Endothelial cell (in vitro differentiated cells): ENCODE data around the gene SLC26A2. TPM values are rescaled to one million over a fixed set of nuclear protein-coding genes. Genes with fewer than 3 reads are reported as not detected.

Experiments used
- DNase-seq: peaks from one replicate; pipeline ENCODE4 v3.0.0; 2021; ENCODE audit warnings: low spot score
- H3K27ac Mint-ChIP-seq: one replicate; pipeline ENCODE4 v1.8.0; 2021; ENCODE audit warnings: mixed read lengths, inconsistent platforms; ENCODE audit not compliant: unreplicated experiment
- H3K27me3 Mint-ChIP-seq: one replicate; pipeline ENCODE4 v1.8.0; 2021; ENCODE audit warnings: mild to moderate bottlenecking, moderate library complexity, mixed read lengths, inconsistent platforms; ENCODE audit not compliant: unreplicated experiment
- H3K36me3 Mint-ChIP-seq: one replicate; pipeline ENCODE4 v1.8.0; 2021; ENCODE audit warnings: mild to moderate bottlenecking, low read depth, mixed read lengths, inconsistent platforms; ENCODE audit not compliant: unreplicated experiment
- H3K4me1 Mint-ChIP-seq: one replicate; pipeline ENCODE4 v1.8.0; 2021; ENCODE audit warnings: mild to moderate bottlenecking, mixed read lengths, inconsistent platforms; ENCODE audit not compliant: unreplicated experiment
- H3K4me3 Mint-ChIP-seq: one replicate; pipeline ENCODE4 v1.8.0; 2021; ENCODE audit warnings: mild to moderate bottlenecking, mixed read lengths, inconsistent platforms; ENCODE audit not compliant: unreplicated experiment
- H3K9me3 Mint-ChIP-seq: one replicate; pipeline ENCODE4 v1.8.0; 2021; ENCODE audit warnings: mixed read lengths, inconsistent platforms; ENCODE audit not compliant: unreplicated experiment
- total RNA-seq: library from RNA; stranded (reverse); fragmentation: NEBNext Ultra II Directional; extraction: Animal tissue kit (Norgen Biotek cat#: 25700); gene quantifications from one replicate; pipeline ENCODE4 v1.2.1, GENCODE V29; 2021; ENCODE audit not compliant: unreplicated experiment
- TF ChIP-seq, protein P1 (sequence below): fragments of 200-600 bp; sonication (generic); IDR thresholded peaks from one replicate; pipeline ENCODE4 v1.5.0; 2021; ENCODE audit warnings: antibody characterized with exemption; ENCODE audit not compliant: unreplicated experiment

SLC26A2 gene
- total RNA-seq, 1 donor from 2014 or later, result 22.2 TPM

DNA sequence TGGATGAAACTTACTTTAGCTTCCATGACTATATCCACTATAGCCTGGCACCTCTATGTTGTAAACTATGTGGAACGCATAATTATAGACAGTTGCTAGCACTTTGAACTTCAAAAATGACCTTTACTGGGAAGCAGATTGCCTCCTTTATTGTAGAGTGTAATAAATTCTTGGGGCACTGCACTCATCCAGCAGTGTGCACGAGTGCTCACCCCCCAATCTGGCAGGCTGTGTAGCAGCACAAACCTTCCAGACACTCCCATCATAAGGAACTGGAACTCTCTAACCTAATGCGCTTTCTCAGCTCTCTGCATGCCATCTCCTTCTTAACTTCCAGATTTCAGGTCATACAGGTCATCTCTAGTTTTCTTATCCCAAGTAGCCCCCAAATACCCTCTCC, 14.4 kb upstream of the SLC26A2 start:
- TF ChIP-seq, protein P1, sequence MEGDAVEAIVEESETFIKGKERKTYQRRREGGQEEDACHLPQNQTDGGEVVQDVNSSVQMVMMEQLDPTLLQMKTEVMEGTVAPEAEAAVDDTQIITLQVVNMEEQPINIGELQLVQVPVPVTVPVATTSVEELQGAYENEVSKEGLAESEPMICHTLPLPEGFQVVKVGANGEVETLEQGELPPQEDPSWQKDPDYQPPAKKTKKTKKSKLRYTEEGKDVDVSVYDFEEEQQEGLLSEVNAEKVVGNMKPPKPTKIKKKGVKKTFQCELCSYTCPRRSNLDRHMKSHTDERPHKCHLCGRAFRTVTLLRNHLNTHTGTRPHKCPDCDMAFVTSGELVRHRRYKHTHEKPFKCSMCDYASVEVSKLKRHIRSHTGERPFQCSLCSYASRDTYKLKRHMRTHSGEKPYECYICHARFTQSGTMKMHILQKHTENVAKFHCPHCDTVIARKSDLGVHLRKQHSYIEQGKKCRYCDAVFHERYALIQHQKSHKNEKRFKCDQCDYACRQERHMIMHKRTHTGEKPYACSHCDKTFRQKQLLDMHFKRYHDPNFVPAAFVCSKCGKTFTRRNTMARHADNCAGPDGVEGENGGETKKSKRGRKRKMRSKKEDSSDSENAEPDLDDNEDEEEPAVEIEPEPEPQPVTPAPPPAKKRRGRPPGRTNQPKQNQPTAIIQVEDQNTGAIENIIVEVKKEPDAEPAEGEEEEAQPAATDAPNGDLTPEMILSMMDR, result no peak
- Mint-ChIP-seq H3K27me3 (peaks cover 4% of the 10 kb centered on the region), H3K36me3 (no peaks in the 10 kb centered on the region), H3K4me3 (no peak overlapping the region), H3K9me3 (no peaks in the 10 kb centered on the region), H3K4me1 (peaks cover 14% of the 10 kb centered on the region), H3K27ac (no peak overlapping the region)
- DNase-seq, result no peak

DNA sequence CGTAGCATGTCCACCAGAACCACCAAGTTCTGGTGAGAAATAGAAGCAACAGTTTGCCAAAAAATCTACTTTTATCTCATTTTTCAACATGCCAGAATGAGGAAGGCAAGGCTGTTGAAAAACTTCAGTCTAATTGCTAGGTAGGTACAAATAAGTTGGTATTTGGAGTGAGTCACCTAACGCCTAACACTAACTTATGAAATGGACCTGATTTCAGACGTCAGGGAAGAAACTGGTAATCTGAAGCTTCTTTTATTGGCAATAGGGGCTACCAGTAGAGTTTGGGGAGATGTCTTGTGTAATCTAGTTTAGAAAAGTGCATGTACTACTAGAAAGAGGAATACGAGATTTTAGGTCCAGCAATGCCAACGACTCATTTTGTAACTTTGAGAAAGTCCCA, 11.6 kb upstream of the SLC26A2 start:
- no peak for DNase-seq
- Mint-ChIP-seq H3K4me1 (no peaks in the 10 kb centered on the region), H3K36me3 (no peaks in the 10 kb centered on the region), H3K9me3 (no peaks in the 10 kb centered on the region), H3K27ac (no peak overlapping the region), H3K4me3 (no peak overlapping the region), H3K27me3 (peaks cover 2% of the 10 kb centered on the region)
- TF ChIP-seq, protein P1, result no peak

DNA sequence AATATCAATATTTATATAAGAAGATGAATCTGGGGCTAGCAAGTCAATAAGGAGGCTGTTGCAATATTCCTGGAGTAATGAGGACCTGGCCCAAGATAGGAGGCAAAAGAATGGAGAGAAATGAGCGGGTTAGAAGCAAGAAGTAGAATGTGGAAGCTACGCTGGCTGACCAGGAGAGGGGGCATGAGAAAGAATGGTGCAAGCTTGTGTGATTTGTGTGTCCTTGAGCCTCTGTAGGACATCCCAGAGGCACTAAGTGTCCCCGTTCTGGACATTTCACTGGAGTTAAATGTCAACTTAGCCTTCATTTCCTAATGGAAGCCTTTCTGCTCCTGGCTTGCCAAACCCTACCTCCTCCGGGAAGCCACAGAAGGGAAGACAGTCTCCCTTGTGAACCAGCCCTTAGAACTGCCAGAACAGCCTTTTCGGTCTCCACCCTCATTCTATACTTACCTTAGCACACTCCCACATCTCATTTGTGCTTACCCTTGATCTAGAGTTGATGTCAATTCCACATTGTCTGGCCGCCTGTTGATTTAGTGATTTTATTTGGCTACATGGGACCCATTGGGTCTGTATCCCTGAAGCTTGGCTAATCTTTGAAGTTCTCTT, 9.3 kb upstream of the SLC26A2 start:
- TF ChIP-seq, protein P1, result no peak
- no peak overlapping the region for H3K27ac Mint-ChIP-seq
- H3K9me3 Mint-ChIP-seq, result no peaks in the 10 kb centered on the region
- DNase-seq, result no peak
- peaks cover 7% of the 10 kb centered on the region for H3K4me1 Mint-ChIP-seq
- no peaks in the 10 kb centered on the region for H3K36me3 Mint-ChIP-seq
- H3K4me3 Mint-ChIP-seq, result no peak overlapping the region
- peaks cover 2% of the 10 kb centered on the region for H3K27me3 Mint-ChIP-seq

GRCh38 chr5:149953436-149954121, 7.0 kb upstream of the SLC26A2 start:
- Mint-ChIP-seq H3K27me3 (no peaks in the 10 kb centered on the region), H3K4me1 (peaks cover 7% of the 10 kb centered on the region), H3K4me3 (no peak overlapping the region), H3K9me3 (no peaks in the 10 kb centered on the region), H3K36me3 (no peaks in the 10 kb centered on the region), H3K27ac (no peak overlapping the region)
- no peak for DNase-seq
- TF ChIP-seq, protein P1, result no peak

- no peaks in the 10 kb centered on the region for H3K36me3 Mint-ChIP-seq
- no peak for DNase-seq
Measured at GRCh38 chr5:149954798-149955197, 5.8 kb upstream of the SLC26A2 start.

More at GRCh38 chr5:149954798-149955197, 5.8 kb upstream of the SLC26A2 start:
- Mint-ChIP-seq H3K9me3 (no peaks in the 10 kb centered on the region), H3K4me1 (peaks cover 13% of the 10 kb centered on the region), H3K27ac (no peak overlapping the region), H3K4me3 (no peak overlapping the region), H3K27me3 (no peaks in the 10 kb centered on the region)
- TF ChIP-seq, protein P1, result no peak
